HG03442 (cell line): ENCODE data around the gene FHIT.

Experiments used
- ATAC-seq: cut with Tn5 transposase; IDR thresholded peaks from one replicate; pipeline ENCODE4 v1.9.1; 2021; ENCODE audit warnings: mild to moderate bottlenecking, moderate library complexity; ENCODE audit not compliant: unreplicated experiment

FHIT gene

GRCh38 chr3:59994732-59995304, 1256.4 kb downstream of the FHIT start:
- no peak for ATAC-seq

DNA sequence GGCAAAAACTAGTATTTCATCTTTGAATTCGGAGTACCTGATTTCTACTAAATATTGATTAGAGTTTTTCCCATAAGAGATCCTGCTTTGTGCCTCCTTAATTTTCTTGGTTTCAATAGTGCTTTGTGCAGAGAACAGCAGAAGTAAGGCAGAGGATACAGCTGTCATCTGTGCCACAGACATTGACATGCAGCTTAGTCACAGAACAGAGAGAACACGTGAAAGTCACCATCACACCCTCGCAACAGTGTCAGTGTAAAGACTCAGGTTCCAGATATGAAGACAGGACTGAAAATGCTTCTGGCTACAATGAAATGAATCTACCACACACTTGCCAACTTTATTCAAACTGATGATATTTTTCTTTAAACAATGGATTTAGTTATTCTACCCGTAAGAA, 1258.7 kb downstream of the FHIT start:
- ATAC-seq, result no peak

GRCh38 chr3:59990915-59991314, 1260.3 kb downstream of the FHIT start:
- ATAC-seq, result no peak

DNA sequence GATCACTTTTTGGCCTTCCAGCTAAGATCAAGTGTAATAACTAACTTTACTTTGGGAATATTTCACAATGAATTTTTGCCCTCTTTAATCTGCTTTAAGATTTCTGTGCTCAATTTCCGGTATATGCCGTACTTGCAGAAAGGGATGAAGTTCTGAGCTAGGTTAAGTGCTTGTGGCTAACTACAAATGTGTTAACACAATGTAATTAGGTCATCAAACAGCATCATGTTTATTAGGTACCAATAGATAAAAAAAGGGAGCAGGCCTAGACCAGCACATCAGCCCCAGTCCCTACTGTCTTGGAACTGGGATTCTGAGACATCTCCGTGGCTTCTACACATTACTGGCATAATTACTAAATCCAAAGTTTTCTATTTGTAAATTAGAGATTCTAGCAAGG, 1268.7 kb downstream of the FHIT start:
- no peak for ATAC-seq

GRCh38 chr3:59981377-59981776, 1269.9 kb downstream of the FHIT start:
- no peak for ATAC-seq

GRCh38 chr3:59980576-59980975, 1270.7 kb downstream of the FHIT start:
- ATAC-seq, result no peak

GRCh38 chr3:59979542-59979941, 1271.7 kb downstream of the FHIT start:
- no peak for ATAC-seq

DNA sequence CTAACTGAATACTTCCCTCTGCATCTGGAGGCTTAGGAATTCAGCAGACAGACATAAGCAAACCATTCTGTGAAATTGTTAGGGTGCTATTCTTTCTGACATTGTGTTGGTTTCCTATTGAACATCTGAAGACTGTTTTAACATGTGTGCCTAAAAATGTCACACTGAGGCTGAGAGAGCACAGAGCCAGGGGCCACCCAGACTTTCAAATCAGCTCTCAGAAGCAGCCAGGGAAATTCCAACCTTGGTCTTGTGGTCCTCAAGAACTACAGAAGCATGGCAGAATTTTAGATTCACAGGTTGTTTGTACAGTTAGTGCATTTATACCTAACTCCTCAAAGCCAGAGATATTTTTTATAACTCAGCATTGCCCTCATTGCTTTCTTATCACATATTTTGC, 1272.3 kb downstream of the FHIT start:
- peak; percentile 89 for ATAC-seq

DNA sequence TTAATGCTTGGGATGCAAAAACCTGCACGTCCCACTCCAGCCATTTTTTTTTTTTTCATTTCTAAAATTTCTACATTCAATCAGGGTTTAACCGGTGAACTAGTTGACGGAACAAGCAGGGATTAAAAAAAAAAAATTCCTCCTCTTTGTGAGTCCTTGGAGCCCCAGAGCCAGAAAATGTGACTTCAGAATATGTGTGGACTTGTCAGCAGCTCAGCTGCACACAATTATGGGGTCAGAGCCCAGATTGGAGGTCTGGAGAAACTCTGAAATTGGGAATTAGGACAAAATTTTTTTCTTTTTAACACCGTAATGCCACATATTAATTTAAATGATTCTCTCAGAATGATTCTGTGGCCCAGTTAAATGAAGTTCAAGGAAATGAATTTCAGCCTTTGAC, 1280.5 kb downstream of the FHIT start:
- no peak for ATAC-seq

DNA sequence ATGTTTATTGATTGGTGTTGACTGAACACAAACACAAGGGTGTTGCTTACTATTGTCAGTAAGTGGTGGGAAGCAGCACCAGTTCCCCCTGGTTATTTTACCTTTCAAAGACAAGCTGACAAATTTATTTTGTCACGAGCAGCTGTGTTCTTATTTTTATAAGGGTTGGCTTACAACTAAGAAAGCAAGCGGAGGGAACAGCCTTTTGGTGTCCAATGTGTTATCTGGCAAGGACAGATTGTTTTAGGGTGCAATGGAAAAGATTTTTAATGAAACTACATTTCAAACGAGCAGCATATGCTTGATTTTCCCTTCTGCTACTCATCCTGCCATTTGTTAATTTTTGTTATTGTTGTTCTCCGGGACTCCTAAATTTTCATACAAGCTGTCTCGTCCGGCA, 1280.9 kb downstream of the FHIT start:
- ATAC-seq, result no peak

GRCh38 chr3:59968513-59969045, 1282.7 kb downstream of the FHIT start:
- ATAC-seq, result no peak

GRCh38 chr3:59963676-59964075, 1287.6 kb downstream of the FHIT start:
- no peak for ATAC-seq

DNA sequence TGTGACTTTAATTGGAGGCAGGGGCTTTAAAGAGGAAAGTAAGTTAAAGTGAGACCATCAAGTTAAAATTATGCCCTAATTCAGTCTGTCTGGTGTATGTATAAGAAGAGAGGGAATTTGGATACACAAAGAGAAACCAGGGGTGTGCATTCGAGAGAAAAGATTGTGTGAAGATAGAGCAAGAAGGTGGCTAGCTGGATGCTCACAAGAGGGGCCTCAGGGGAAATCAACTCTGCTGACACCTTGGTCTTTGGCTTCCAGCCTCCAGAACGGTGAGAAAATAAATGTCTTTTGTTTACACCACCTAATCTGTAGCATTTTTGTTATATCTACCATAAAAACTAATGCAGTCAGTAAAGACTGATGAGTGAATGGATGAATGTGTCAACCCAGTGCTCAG, 1294.1 kb downstream of the FHIT start:
- no peak for ATAC-seq

DNA sequence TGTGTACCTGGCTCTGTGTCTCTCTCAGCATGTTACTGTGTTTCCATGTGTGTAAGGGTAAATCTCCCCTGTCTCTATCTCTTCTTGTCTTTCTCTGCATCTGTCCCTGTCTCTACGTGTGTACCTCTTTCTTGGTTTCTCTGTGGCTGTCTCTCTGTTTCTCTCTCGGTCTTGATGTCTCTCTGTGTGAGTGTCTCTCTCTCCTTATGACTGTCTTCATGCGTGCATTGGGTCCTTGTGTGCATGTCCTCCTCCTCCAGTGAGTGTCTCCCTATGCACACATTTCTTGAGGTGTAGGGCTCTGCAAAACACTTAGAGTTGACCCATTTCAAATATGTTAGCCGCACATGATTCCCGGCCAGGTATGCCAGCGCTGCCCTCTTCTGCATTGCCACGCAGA, 1298.1 kb downstream of the FHIT start:
- no peak for ATAC-seq

GRCh38 chr3:59949311-59949710, 1301.9 kb downstream of the FHIT start:
- no peak for ATAC-seq

GRCh38 chr3:59946401-59946800, 1304.9 kb downstream of the FHIT start:
- ATAC-seq, result no peak

DNA sequence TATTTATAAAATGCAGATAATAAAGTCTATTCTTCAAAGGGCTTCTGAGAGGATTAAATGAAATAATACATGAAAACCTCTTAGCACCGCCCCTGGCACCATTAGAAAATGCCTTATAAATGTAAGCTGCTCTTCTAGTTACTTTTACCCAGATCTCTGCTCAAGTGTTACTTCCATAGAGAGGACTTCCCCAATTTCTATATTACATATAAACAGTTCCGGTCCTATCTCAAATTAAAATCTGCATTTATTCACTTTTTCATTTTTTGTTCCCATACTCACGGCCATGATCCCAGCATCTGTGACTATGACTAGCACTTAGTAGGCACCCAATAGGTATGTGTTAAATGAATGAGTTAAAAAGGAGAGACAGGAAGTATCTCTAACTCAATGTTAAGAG, 1310.5 kb downstream of the FHIT start:
- no peak for ATAC-seq

- ATAC-seq, result no peak
These were observed 1311.3 kb downstream of the FHIT start for GRCh38 chr3:59939826-59940426.

GRCh38 chr3:59938828-59939227, 1312.4 kb downstream of the FHIT start:
- ATAC-seq, result no peak

GRCh38 chr3:59937201-59937600, 1314.1 kb downstream of the FHIT start:
- ATAC-seq, result no peak

GRCh38 chr3:59936472-59936871, 1314.8 kb downstream of the FHIT start:
- no peak for ATAC-seq

DNA sequence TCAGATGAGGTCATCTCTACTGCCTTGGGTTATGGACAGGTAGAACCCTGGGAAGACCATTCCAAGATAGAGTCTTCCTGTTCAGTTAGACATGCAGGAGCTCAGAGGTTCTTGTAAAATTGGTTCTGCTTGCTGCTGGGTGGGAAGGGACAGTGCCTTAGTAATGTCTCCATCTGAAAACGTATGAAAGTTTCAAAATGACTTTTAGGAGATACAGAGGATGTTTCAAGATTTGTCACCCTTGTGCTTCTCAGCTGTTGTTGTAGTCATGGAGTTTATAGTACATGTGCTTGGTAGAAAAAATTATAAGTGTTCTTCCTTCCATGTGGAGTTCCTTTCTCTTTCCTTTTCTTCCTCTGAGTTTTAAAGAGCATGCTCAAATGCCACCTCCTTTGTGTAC, 1316.2 kb downstream of the FHIT start:
- ATAC-seq, result peak; percentile 99

GRCh38 chr3:59934560-59934959, 1316.7 kb downstream of the FHIT start:
- ATAC-seq, result peak; percentile 11
